ENCODE data around the gene DUSP23. TPM values are rescaled to one million over a fixed set of nuclear protein-coding genes. Genes with fewer than 3 reads are reported as not detected.

DUSP23 gene
- total RNA-seq, 2 donors from 2014 or later = 25.4 to 36.0 TPM

DNA sequence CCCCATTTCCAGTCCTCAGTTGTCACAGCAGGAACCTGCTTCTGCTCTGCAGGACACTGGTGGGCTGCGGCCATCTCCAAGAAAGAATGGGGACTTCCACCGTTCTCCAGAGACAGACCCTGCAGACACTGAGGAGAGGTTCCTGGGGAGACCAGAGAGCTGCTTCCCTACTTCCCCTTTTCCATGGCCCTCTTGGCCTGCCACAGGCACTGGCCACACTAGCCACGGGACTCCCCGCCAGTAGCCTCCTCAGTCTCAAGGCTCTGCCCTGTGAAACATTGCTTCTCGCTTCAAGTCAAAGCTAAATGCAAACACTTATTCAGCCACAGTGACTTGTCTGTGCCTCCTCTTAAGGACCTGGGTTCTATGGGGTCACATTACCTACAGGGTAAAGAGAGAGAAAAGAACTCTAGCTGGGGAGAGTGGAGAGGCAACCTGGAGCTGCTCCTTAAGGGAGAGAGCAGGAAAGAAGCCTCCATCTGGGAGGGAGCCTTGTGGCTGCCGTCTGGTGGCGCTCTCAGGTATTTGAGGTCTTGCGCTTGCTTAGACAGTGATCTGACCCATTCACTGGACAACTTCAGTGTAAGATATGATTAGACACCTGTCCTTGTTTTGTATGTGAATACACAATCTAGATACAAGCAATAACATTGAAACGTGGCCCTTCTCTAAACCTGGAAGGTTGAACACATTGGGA is 40.6 kb downstream of the DUSP23 start:
- ATAC-seq (peak in 1 of 2 donors; percentile 37), DNase-seq (no peak)
- intact Hi-C loops (cut with DNase I) = no loop called here

GRCh38 chr1:159823406-159823805 is 42.6 kb downstream of the DUSP23 start:
- no peak for DNase-seq

GRCh38 chr1:159825564-159825963 is 44.8 kb downstream of the DUSP23 start:
- ATAC-seq (no peak), DNase-seq (no peak)
- intact Hi-C loops (cut with DNase I) = no loop called here

More at GRCh38 chr1:159823406-159823805, 42.6 kb downstream of the DUSP23 start:
- intact Hi-C loops (cut with DNase I) = no loop called here
- no peak for ATAC-seq

- intact Hi-C loops (cut with DNase I) = no loop called here
- ATAC-seq = peak; percentile 52 to 66
- peak; percentile 44 for DNase-seq
Observed at GRCh38 chr1:159826441-159827101, 45.8 kb downstream of the DUSP23 start, which contains the start of gene SLAMF8. Gene SLAMF8, plus strand, starts transcription at chr1:159826873. Its CDS starts 26 bp downstream, at chr1:159826899.

DNA sequence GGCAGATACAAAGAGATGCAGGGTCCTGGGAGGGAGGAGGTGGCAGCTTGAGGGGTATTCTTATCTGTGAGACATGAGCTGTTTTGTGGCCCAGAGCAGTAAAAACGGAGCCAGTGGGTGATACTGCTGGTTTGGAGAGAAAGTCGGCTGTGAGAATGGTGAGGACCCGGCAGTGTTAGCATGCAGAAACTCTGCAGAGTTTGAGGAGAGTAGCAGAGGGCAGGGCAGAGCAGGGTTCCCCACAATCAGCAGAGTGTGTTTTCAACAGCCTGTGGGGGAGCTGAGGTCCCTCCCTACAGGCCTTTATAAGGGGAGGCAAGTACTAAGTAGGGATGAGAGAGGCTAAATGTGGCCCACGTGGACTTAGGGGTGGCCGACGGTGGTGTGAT is 46.3 kb downstream of the DUSP23 start:
- no peak for DNase-seq
- ATAC-seq = peak in 1 of 2 donors; percentile 4

DNA sequence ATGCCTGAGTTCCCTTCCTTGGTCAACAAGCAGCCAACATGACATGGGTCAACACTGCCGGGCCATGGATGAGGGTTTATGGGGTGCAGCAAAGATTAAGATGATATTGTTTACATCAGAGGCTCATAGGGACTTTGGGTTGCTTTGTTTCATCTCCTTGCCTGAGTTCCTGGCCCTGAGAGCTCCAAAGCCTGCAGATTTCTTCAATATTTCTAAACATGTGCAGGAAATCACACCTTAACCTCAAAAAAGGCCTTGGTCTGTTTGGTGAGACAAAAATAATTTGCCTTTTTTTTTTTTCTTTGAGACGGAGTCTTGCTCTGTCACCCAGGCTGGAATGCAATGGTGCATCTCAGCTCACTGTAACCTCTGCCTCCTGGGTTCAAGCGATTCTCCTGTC is 46.8 kb downstream of the DUSP23 start:
- no peak for DNase-seq
- no peak for ATAC-seq
- intact Hi-C loops (cut with DNase I) = no loop called here

More for the DNA sequence above, 46.3 kb downstream of the DUSP23 start:
- intact Hi-C loops (cut with DNase I) = no loop called here

DNA sequence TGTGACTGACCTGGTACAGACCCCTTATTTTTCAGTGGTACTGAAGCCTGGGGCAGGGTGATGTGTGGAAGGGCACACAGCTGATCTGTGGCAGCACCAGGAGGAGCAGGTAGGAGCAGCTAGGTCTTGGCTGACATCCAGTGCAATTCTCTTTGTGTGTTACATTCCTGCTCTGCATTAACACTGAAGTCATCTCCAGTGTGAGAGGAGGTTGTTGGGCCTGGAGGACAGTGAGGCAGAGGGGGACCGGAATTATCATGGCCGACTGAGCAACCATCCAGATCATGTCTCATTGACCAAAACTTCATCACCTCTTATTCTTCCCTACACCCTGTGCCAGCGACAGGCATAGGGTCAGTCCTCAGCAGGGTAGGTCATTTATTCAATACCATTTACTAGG is 47.4 kb downstream of the DUSP23 start:
- ATAC-seq (no peak), DNase-seq (no peak)
- intact Hi-C loops (cut with DNase I) = no loop called here

GRCh38 chr1:159828581-159829272 is 48.0 kb downstream of the DUSP23 start:
- intact Hi-C loops (cut with DNase I) = no loop called here
- no peak for DNase-seq
- no peak for ATAC-seq

DNA sequence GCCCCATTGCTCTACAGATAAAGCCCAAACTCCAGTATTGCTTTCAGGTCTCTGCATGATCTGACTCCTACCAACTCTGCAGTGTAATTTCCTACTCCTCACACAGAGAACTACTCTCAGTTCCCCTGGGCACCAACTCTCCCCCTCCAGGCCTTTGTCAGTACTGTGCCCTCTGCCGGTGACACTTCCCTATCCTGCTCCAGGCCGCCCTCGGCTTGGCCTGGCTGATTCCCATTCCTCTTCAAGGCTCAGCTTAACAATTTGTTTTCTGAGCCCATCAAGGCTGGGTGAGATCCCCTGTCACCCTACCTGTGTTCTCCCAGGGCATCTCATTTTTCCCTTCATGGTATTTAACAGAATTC is 48.5 kb downstream of the DUSP23 start:
- intact Hi-C loops (cut with DNase I) = no loop called here
- ATAC-seq (peak; percentile 68 to 75), DNase-seq (peak; percentile 49)

- DNase-seq (peak; percentile 47), ATAC-seq (peak; percentile 38 to 66)
- intact Hi-C loops (cut with DNase I) = no loop called here
Observed at GRCh38 chr1:159829822-159830465, 49.2 kb downstream of the DUSP23 start.

DNA sequence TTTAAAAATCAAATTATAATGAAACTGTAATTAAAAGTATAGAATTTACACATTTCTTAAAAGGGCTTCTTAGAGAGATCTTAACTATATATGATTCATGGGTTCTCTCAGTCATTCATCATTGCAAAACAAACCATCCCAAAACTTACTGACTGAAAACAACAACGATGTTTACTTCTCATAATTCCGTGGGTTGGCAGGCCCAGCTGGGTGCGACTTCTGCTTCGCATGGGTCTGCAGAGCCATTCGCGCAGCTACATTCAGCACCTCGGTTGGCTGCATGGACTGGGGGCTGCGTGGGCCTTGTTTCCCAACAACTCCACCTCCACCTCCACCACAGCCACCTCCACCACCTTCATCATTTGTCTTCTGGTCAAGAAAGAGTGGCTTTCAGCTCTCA is 50.0 kb downstream of the DUSP23 start:
- intact Hi-C loops (cut with DNase I) = no loop called here
- DNase-seq = no peak
- ATAC-seq = no peak

DNA sequence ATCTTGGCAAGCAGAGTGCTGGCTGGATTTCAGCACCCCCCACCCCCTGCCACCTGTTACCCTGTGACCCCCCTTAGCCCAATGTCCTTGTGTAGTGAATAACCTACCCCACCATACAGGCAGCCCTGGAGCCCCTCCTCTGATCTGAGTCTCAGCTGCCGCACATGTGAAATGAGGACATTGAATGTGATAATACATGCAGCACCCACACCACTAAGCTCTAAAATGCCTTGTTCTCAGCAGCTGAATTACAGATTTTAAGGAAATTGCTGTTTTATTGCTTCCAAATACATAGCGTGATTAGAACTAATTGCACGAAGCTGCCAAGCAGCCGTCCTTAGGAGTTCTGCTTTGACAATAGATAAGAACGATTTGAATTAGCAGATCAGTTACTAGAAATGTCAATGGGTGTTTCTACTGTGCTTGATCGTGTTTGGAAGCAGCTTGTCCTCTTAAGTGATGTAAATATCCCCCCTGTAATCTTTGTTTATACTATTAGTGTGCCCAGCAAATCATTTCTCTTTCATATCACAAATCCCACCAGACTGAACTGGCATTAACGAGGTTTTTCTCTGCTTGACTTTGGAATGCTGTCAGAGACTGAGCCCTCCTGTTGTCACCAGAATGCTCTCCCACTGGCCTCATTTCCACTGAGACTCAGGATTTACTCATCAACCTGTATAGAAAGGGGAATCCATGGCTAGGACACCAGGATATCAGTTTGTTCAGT is 50.8 kb downstream of the DUSP23 start:
- intact Hi-C loops (cut with DNase I) = no loop called here
- DNase-seq (no peak), ATAC-seq (no peak)

Other genes starting within 250 kb of the DUSP23 start
- gene OR10J5, start 245.0 kb upstream of the DUSP23 start, total RNA-seq = not detected
- gene APCS, start 193.1 kb upstream of the DUSP23 start, total RNA-seq = not detected
- gene CRP, start 66.4 kb upstream of the DUSP23 start, total RNA-seq = not detected
- 1 to 10 TPM in 1 of 2 donors, under 1 TPM in 1; 0.21 to 1.1 TPM for gene FCRL6, start 21.4 kb downstream of the DUSP23 start, total RNA-seq
- gene SLAMF8, start 45.9 kb downstream of the DUSP23 start, total RNA-seq = 1 to 10 TPM; 2.4 to 4.4 TPM
- gene VSIG8, start 81.7 kb downstream of the DUSP23 start, total RNA-seq = not detected
- gene CFAP45, start 119.2 kb downstream of the DUSP23 start, total RNA-seq = 1 to 10 TPM; 1.6 to 2.0 TPM
- 100 to 1,000 TPM; 201 to 276 TPM for gene TAGLN2, start 144.5 kb downstream of the DUSP23 start, total RNA-seq
- gene IGSF9, start 164.7 kb downstream of the DUSP23 start, total RNA-seq = 1 to 10 TPM; 1.4 to 3.3 TPM
- under 1 TPM in 1 of 2 donors, not detected in 1; 0.35 TPM for gene SLAMF9, start 173.3 kb downstream of the DUSP23 start, total RNA-seq